ENCODE results near the gene DNM3.

- no peak for TF ChIP-seq EZH2 (IDR thresholded peaks at IDR 0.05)
- no peak for TF ChIP-seq POLR2AphosphoS5 (IDR thresholded peaks at IDR 0.05; ENCODE audit: borderline replicate concordance, low read depth, low read length)
Measured at GRCh38 chr1:172395576-172395975, 554.3 kb downstream of the DNM3 start.

Data from SK-N-MC (cell line).